ENCODE data around the gene PIGT. TPM values are rescaled to one million over a fixed set of nuclear protein-coding genes. Genes with fewer than 3 reads are reported as not detected.
A peak's percentile ranks its signal among the peaks of the same experiment; 100 is the strongest.

PIGT gene
- total RNA-seq, 1 experiment from 2014 or later: 71.4 TPM

DNA sequence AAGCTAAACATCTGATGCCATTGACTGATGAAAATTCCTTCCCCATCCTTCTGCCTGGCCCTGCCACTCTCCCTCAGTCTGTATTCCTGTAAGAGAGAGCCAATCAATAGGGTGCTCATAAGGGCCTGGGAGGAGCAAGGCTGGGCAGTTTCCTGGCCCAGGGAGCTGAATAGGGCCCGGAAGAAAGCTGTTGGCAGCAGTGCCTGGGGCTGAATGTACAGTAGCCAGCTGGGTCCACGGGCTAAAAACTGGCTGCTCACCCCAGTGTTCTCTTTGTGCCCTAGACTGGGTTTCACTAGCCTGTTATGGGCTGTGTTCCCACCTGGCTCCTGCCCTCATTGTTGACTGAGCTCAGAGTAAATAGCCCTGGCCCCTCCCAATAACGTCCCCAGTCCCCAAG lies 51.9 kb downstream of the PIGT start:
- H4K20me1 ChIP-seq (ENCODE audit: insufficient read depth): no peaks in the 10 kb centered on the region
- RAD21 ChIA-PET (ENCODE audit: low non-redundant PET in 1 of 2, low total read pairs in 2 of 2, uncharacterized antibody in 2 of 2, unreplicated experiment in 2 of 2): no interaction called here
- intact Hi-C loops (cut with micrococcal nuclease): no loop called here
- H3K4me3 ChIP-seq (replicated peaks in 1 of 2; ENCODE audit: low read depth in 1 of 2, low read length in 2 of 2): no peak overlapping the region
- DNase-seq (ENCODE audit: low read depth, low spot score) (no peak), ATAC-seq (peak; percentile 58)
- H3K27me3 ChIP-seq (ENCODE audit: insufficient read depth, low read length): peaks cover 23% of the 10 kb centered on the region
- no peaks in the 10 kb centered on the region for H3K9me3 ChIP-seq (ENCODE audit: control insufficient read depth in 1 of 2, insufficient read depth in 1 of 2, low read depth in 1 of 2, low read length in 2 of 2)
- BruUV-seq (replicated peaks): no TSS peak
- no peak overlapping the region for H3K9ac ChIP-seq (ENCODE audit: low read length)
- CTCF ChIA-PET: no interaction called here
- TF ChIP-seq EZH2 (IDR thresholded peaks at IDR 0.05) (no peak), SIN3A (IDR thresholded peaks at IDR 0.05; ENCODE audit: low read depth) (no peak), YY1 (IDR thresholded peaks at IDR 0.05; ENCODE audit: extremely low read depth, insufficient replicate concordance, low read depth, low read length) (no peak), POLR2A (IDR thresholded peaks at IDR 0.05; ENCODE audit: borderline replicate concordance, extremely low read depth, insufficient read depth, insufficient read length) (no peak), FOSL1 (IDR thresholded peaks at IDR 0.05; ENCODE audit: low read depth) (no peak), RAD21 (IDR thresholded peaks at IDR 0.05; ENCODE audit: low read depth) (no peak), EGR1 (IDR thresholded peaks at IDR 0.05; ENCODE audit: low read depth) (no peak), CBX3 (IDR thresholded peaks at IDR 0.05; ENCODE audit: low read depth) (no peak), ELF1 (IDR thresholded peaks at IDR 0.05; ENCODE audit: borderline replicate concordance, low read depth) (no peak), CEBPB (IDR thresholded peaks at IDR 0.05; ENCODE audit: low read depth) (no peak), SRF (IDR thresholded peaks at IDR 0.05; ENCODE audit: low read depth) (no peak), JUND (IDR thresholded peaks at IDR 0.05) (no peak), EZH2phosphoT487 (IDR thresholded peaks at IDR 0.05; ENCODE audit: borderline replicate concordance) (no peak)
- TF ChIP-seq, protein P1, sequence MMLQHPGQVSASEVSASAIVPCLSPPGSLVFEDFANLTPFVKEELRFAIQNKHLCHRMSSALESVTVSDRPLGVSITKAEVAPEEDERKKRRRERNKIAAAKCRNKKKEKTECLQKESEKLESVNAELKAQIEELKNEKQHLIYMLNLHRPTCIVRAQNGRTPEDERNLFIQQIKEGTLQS (IDR thresholded peaks at IDR 0.05): no peak
- TF ChIP-seq, protein P2, sequence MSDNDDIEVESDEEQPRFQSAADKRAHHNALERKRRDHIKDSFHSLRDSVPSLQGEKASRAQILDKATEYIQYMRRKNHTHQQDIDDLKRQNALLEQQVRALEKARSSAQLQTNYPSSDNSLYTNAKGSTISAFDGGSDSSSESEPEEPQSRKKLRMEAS (IDR thresholded peaks at IDR 0.05): no peak
- TF ChIP-seq, protein P3, sequence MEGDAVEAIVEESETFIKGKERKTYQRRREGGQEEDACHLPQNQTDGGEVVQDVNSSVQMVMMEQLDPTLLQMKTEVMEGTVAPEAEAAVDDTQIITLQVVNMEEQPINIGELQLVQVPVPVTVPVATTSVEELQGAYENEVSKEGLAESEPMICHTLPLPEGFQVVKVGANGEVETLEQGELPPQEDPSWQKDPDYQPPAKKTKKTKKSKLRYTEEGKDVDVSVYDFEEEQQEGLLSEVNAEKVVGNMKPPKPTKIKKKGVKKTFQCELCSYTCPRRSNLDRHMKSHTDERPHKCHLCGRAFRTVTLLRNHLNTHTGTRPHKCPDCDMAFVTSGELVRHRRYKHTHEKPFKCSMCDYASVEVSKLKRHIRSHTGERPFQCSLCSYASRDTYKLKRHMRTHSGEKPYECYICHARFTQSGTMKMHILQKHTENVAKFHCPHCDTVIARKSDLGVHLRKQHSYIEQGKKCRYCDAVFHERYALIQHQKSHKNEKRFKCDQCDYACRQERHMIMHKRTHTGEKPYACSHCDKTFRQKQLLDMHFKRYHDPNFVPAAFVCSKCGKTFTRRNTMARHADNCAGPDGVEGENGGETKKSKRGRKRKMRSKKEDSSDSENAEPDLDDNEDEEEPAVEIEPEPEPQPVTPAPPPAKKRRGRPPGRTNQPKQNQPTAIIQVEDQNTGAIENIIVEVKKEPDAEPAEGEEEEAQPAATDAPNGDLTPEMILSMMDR (IDR thresholded peaks at IDR 0.05 in 2 of 3, conservative IDR thresholded peaks at IDR 0.05 in 1 of 3; ENCODE audit: borderline replicate concordance in 1 of 3, insufficient read depth in 1 of 3, low read depth in 2 of 3, low read length in 2 of 3): no peak
- TF ChIP-seq, protein P4, sequence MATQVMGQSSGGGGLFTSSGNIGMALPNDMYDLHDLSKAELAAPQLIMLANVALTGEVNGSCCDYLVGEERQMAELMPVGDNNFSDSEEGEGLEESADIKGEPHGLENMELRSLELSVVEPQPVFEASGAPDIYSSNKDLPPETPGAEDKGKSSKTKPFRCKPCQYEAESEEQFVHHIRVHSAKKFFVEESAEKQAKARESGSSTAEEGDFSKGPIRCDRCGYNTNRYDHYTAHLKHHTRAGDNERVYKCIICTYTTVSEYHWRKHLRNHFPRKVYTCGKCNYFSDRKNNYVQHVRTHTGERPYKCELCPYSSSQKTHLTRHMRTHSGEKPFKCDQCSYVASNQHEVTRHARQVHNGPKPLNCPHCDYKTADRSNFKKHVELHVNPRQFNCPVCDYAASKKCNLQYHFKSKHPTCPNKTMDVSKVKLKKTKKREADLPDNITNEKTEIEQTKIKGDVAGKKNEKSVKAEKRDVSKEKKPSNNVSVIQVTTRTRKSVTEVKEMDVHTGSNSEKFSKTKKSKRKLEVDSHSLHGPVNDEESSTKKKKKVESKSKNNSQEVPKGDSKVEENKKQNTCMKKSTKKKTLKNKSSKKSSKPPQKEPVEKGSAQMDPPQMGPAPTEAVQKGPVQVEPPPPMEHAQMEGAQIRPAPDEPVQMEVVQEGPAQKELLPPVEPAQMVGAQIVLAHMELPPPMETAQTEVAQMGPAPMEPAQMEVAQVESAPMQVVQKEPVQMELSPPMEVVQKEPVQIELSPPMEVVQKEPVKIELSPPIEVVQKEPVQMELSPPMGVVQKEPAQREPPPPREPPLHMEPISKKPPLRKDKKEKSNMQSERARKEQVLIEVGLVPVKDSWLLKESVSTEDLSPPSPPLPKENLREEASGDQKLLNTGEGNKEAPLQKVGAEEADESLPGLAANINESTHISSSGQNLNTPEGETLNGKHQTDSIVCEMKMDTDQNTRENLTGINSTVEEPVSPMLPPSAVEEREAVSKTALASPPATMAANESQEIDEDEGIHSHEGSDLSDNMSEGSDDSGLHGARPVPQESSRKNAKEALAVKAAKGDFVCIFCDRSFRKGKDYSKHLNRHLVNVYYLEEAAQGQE (IDR thresholded peaks at IDR 0.05; ENCODE audit: low read depth): no peak
- TF ChIP-seq, protein P5, sequence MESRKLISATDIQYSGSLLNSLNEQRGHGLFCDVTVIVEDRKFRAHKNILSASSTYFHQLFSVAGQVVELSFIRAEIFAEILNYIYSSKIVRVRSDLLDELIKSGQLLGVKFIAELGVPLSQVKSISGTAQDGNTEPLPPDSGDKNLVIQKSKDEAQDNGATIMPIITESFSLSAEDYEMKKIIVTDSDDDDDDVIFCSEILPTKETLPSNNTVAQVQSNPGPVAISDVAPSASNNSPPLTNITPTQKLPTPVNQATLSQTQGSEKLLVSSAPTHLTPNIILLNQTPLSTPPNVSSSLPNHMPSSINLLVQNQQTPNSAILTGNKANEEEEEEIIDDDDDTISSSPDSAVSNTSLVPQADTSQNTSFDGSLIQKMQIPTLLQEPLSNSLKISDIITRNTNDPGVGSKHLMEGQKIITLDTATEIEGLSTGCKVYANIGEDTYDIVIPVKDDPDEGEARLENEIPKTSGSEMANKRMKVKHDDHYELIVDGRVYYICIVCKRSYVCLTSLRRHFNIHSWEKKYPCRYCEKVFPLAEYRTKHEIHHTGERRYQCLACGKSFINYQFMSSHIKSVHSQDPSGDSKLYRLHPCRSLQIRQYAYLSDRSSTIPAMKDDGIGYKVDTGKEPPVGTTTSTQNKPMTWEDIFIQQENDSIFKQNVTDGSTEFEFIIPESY (IDR thresholded peaks at IDR 0.05; ENCODE audit: extremely low read depth, insufficient replicate concordance, low read length): no peak
- H3K4me1 ChIP-seq (ENCODE audit: control insufficient read depth in 1 of 2, insufficient read depth in 2 of 2, low read length in 2 of 2): no peaks in the 10 kb centered on the region
- no peaks in the 10 kb centered on the region for H3K36me3 ChIP-seq (ENCODE audit: control insufficient read depth in 1 of 2, insufficient read depth in 2 of 2, low read length in 2 of 2)
- H3K4me2 ChIP-seq (ENCODE audit: low read length): no peak overlapping the region
- POLR2A ChIA-PET: no interaction called here
- H3K9me2 ChIP-seq (ENCODE audit: insufficient read depth): no peaks in the 10 kb centered on the region
- no peak overlapping the region for H3K27ac ChIP-seq (ENCODE audit: low read depth, low read length)
- H2AFZ ChIP-seq (ENCODE audit: low read depth, low read length, poor library complexity, severe bottlenecking): no peak overlapping the region
- no peaks in the 10 kb centered on the region for H3K79me2 ChIP-seq (ENCODE audit: insufficient read depth, low read length)
